Activated CD8-positive, alpha-beta memory T cell treated with anti-CD3 and anti-CD28 coated beads for 24 hours (primary cell): Measurements from ENCODE around the gene OR2A25.
"Not testable (repeated sequence)": the region's sequence is repeated elsewhere in the genome, so short reads cannot be mapped to it uniquely, and the experiment has no call there.

Experiments
- DNase-seq: peaks from one replicate; pipeline ENCODE4 v3.0.0-alpha.2; 2020

The OR2A25 gene

GRCh38 chr7:144069511-144069910, at the start of gene OR2A25:
Gene OR2A25, plus strand, starts transcription at chr7:144069811. Its CDS starts 4,409 bp downstream, at chr7:144074220.
- DNase-seq = no peak

DNA sequence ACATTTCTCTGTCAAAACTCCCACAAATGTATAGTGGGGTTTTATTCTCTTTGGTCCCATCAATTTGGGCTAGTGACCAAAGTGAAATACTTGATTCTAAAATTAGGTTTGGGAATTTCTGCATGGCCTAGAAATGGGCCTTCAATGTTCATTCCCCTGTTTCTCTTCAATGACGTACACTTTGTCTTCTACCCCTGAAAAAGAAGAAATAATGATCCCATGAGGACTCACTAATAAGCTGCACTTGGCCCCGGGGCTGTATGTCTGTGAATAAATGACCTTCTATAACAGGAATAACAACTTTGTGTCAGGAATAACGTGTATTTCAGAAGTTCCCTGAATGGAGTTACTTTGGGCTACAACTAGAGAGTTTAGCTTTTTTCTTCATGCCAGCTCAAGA, 49.3 kb upstream of the OR2A25 start:
- no peak for DNase-seq

GRCh38 chr7:144022169-144022568, 47.4 kb upstream of the OR2A25 start:
- DNase-seq = no peak

DNA sequence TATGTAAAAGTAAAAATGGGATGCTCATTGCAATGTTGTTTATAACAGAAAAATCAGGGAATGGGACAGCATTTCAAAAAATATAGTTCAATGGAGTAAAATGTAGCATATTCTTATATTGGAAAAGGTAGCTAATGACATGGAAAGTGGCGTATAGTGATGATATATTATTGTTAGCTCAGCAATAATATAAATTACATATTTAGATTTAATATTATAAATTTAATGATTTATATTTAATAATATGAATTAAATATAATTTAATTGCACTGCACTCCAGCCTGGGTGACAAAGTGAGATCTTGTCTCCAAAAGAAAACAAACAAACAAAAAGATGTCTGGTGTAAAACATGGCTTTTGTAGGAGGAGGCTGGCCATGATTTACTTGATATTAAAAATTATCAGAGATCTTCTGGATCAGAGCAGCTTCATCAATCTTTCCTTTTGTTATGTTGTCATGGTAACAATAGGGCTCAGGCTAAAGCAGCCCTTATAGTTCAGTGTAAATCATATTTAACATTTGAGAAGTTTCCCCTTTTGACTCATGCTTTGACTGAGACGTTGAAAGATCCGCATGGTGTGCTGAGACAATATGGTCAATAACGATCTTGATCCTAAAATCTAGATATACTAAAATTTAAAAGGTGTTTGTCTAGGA, 46.3 kb upstream of the OR2A25 start:
- DNase-seq = no peak

DNA sequence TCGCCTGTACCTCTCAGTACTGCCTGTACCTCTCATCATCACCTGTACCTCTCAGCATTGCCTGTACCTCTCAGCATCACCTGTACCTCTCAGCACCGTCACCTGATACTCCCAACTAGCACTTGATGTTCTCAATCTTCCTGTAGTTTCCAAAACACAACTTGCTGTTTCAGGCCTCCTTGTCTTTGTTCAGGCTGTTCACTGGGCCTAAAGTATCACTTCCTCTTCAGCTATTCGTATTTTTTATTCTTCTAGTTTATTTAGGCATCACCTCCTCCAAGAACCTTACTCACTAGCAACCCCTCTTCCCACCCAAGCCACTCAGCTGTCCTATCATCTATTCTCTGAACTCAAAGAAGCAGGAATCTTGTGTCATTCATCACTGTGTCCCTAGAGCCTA, 45.4 kb upstream of the OR2A25 start:
- no peak for DNase-seq

DNA sequence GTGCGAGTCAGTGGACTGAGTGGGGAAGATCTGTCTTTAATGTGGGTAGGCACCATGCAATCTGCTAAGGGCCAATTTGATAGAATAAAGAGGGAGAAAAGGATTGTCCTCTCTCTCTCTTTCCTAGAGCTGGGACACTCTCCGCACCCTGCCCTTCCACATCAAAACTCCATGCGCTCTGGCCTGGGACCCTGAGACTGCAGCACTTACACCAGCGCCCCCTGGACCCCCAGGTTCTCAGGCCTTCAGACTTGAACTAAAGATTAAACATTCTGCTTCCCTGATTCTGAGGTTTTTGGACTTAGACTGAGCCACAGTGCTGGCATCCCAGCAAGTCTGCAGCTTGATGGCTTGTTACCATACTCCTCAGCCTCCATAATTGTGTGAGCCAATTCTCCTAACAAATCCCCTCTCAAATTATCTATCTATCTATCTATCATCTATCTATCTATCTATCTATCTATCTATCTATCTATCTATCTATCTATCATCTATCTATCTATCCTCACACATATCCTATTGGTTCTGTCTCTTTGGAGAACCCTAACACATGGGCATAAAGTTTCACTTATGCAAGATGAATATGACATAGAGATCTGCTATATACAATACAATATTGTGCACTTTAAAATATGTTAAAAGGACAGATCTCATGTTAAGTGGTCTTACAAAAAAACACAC, 43.3 kb upstream of the OR2A25 start:
- DNase-seq = no peak

DNA sequence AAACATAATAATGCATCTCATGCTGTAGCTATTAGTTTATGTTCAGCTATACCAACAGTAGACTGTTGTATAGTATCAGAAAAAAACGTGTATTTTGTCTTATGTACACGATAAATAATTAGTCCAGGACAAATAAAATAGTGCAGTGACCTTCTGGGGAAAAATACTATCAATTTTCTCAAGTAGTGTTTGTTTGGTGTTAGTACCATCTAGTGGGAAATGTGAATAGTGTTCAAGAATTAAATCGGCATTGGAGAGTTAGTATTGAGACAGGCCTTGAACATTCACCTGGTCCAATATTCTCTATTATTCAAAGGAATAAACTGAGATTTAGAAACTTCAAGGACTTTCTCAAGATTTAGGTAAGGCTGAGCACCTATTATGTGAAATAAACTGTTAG, 42.5 kb upstream of the OR2A25 start:
- DNase-seq = no peak

GRCh38 chr7:144027974-144028373, 41.6 kb upstream of the OR2A25 start:
- DNase-seq = no peak

DNA sequence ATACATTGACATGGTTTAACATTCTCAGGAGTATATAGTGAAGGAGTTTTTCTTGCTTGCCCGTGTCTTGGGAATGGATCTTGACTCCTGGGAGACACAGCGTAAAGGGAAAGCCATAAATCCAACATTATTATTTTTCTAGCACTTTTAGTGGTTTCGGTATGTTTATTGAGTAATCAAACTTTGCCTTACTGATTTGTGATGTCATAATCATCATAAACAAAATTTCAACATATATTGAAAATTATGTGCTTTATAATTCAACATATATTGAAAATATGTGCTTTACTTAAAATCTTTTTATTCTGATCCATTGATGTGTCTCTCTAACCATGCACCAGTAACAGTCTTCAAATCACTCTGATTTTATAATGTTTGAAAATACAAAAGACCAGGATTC, 41.1 kb upstream of the OR2A25 start:
- no peak for DNase-seq

DNA sequence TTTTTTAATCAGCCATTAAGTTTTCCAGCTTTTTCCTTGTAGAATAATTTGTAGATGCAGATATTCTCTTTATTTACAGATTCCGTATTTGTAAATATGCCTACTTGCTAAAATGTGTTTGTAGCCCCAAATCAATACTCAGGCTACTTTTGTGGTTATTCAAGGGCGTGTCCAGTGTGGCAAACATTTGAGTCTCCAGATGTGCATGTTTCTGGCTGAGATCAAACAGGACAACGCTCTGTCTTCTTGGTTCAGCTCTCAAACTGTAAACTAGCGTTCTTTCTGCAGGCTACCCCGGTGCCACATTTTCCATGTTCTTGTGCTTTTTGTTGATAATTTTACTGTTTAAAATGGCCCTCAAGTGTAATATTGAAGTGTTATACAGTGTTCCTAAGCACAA, 37.1 kb upstream of the OR2A25 start:
- DNase-seq = no peak

DNA sequence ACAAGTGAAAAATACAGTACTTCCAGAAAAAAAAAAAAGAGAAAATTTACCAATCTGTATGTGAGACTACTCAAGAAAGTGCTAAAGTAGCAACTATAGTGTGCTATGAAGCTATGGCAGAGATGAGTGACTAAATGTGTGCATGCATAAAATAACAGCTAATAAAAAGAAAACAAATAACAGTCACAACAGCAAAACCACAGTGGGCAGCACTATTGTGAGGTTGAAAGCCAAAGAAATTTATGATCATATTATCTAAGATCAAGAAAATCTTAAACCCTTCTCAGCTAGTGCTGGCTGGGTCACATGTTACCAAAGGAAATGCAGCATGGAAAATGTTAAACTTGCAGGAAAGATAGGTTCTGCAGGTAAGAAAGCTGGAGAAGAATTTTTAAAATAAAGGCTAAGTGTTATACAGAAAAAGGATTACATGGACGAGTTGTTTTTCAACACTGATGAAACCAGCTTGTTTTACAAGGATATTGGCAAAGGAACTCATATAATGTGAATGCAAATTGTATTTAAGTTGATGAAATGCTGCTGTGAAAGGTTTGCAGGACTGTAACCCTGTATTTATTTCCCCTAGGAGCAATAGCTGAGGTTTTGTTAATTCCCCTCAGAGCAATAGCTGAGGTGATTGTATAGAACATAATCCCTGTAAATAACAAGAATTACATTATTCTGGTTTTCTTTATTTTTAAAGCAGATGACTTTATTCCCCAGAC, 36.5 kb upstream of the OR2A25 start:
- no peak for DNase-seq

GRCh38 chr7:144035385-144035784, 34.2 kb upstream of the OR2A25 start:
- DNase-seq = no peak

DNA sequence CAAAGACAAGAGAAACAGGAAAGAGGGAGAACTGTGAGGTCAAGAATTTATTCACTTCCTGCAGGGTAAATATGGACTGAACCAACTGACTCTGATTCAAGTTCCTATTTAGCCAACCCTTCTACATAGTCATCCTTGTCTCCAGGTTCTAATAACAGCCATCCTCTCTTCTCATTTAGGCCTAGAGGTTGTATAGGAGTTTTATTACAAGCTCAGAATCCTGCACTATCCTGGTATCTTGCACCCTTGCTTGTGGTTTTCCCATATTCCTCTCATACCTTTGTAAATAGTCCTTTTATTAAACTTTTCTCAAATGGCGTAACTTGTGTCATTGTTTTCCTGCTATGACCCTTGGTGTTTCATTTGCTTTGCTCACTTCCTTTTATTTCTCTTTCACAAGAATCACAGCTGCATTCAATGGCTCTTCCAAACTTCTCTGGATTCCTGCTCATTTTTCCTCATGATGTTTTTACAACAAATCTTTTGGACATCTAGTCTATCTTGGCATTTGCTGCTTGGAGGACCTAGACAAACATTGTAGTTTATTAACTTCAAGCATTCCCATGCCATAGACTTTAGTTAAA, 33.2 kb upstream of the OR2A25 start:
- no peak for DNase-seq

- no peak for DNase-seq
Observed at GRCh38 chr7:144037414-144038035, 32.1 kb upstream of the OR2A25 start.

GRCh38 chr7:144038887-144039286, 30.7 kb upstream of the OR2A25 start:
- no peak for DNase-seq

GRCh38 chr7:144048648-144049047, 21.0 kb upstream of the OR2A25 start, which contains the start of gene OR2A5:
Gene OR2A5, plus strand, starts transcription at chr7:144048948. Its CDS starts 1,454 bp downstream, at chr7:144050402.
- no peak for DNase-seq

DNA sequence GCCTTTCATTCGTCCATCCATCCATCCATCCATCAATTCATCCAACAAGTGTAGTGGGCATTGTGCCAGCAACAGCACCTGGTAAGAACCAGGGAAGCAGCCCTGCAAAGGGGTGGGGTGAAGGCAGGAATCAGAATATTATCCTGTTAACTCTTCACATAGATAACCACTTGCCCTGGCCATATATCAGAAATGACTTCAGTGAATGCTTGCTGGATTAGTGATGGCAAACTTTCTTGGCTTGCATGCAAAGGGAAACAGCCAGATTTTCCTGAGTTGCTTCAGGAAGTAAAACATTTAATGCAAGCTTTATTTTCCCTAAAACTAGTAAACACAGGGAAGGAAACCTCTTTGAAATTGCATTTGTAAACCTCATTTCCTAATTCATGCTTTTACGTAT, 20.1 kb upstream of the OR2A25 start:
- DNase-seq = no peak

DNA sequence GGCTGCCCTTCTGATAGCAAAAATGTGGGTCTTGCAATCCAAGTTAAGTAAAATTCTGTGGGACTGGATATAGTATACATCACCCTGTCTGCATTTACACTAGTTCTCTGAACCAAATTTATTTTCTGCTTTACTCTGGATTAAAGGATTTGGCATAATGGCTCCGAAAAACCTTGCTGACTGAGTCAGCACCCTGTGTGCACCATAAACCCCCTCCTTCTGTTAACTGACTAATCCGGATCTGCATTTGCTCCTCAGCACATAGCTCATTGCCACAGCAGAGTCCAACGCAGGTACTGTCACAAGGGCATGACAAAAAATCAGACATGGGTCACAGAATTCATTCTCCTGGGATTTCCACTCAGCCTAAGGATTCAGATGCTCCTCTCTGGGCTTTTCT, 19.5 kb upstream of the OR2A25 start:
- no peak for DNase-seq

GRCh38 chr7:144050884-144051283, 18.7 kb upstream of the OR2A25 start:
- DNase-seq = not testable (repeated sequence)

- DNase-seq = no peak
Observed at GRCh38 chr7:144057954-144058353, 11.7 kb upstream of the OR2A25 start.

DNA sequence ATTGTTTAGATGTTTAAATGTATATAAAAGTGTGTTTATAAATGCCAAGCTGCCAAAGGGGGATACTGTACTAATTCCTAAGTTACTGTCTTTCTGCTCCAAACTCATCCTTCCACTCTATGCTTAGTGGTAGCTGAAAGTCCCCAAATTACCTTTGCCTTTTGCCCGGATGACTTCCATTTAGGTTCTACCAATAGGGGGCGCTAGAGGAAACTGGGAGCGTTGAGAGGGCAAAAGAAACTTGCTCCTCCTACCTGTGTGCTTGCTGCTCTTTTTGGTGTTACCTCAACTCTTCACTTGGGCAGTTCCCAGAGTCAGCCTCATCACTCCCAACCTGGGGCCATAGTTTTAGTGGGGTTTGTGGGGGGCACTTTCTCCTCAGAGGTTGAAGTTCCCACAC, 5.9 kb upstream of the OR2A25 start:
- no peak for DNase-seq

- no peak for DNase-seq
Observed at GRCh38 chr7:144069953-144070352, 342 bp downstream of the OR2A25 start.

- no peak for DNase-seq
Observed at GRCh38 chr7:144074374-144074773, 4.8 kb downstream of the OR2A25 start.
